GM12873 (cell line): ENCODE results near the gene IL27RA.

Source experiments
- TF ChIP-seq, protein P1 (sequence below): IDR thresholded peaks from 2 replicates; pipeline ENCODE4 v1.5.1; 2012; ENCODE audit warnings: low read depth, mild to moderate bottlenecking, moderate library complexity, low read length, control low read depth; ENCODE audit not compliant: insufficient read depth; ENCODE audit errors: missing control alignments

The IL27RA gene

GRCh38 chr19:14091081-14091812 is 59.7 kb downstream of the IL27RA start:
- TF ChIP-seq, protein P1, sequence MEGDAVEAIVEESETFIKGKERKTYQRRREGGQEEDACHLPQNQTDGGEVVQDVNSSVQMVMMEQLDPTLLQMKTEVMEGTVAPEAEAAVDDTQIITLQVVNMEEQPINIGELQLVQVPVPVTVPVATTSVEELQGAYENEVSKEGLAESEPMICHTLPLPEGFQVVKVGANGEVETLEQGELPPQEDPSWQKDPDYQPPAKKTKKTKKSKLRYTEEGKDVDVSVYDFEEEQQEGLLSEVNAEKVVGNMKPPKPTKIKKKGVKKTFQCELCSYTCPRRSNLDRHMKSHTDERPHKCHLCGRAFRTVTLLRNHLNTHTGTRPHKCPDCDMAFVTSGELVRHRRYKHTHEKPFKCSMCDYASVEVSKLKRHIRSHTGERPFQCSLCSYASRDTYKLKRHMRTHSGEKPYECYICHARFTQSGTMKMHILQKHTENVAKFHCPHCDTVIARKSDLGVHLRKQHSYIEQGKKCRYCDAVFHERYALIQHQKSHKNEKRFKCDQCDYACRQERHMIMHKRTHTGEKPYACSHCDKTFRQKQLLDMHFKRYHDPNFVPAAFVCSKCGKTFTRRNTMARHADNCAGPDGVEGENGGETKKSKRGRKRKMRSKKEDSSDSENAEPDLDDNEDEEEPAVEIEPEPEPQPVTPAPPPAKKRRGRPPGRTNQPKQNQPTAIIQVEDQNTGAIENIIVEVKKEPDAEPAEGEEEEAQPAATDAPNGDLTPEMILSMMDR: peak; percentile 9

DNA sequence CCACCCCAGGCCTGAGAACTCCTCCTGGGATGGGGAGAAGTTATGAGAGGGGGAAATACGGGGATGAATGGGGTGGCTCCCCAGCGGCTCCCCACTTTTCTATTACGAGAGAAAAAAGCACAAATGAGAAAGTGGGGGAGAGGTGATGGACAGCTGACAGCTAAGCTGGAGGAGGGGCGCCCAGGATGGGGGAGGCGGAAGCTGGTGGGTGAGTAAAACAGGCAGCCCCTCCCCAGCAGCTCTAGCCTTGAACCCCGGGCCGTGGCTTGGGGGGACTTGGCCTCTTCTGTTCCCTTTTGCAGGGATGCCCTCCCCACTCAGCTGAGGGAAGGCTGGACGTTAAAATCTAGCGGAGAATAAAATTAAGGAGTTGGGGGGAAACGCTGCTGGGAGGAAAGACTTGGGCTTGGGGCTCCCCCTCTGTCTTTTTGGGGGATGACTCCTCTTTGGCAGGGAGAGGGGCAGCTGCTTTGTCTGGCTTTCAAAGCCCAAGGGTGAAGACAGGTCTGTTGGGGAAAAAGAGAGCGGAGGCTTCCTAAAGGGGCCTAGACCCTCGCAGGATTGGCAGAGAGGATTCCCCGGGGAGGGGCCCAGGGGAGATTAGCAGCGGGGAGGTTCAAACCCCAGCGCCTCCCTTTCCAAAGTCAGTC is 60.4 kb downstream of the IL27RA start:
- TF ChIP-seq, protein P1: peak; percentile 41

DNA sequence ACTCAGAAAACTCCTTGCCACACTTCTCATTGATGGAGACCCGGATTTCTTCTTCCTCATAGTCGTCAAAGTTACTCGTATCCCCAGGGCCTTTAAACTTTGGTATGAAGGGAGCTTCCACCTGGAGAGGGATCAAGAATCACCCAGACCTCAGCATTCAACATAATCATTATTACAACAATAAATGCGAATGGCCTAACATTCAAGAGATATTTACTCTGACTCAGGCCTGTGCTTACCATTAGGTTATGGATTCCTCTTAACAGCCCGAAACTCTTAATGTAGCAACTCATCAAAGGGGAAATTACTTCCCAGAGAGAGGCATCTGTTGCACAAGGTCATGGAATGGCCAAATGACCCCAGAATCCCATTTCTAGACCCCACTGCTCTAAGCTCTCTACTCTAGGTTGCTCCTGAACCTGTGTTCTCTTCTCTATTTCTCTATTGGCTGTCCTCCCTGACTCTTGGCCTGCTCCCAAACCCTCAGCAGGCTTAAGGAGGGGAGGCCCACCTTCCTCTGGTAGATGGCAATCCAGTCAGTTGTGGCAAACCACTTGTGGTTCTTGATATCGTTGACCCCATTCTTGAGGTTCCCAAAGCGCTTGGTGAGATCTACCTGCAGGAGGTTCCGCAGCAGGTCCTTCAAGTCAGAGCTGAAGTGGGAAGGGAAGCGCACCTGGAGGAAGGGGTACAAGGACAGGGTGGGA is 61.7 kb downstream of the IL27RA start:
- TF ChIP-seq, protein P1: no peak

DNA sequence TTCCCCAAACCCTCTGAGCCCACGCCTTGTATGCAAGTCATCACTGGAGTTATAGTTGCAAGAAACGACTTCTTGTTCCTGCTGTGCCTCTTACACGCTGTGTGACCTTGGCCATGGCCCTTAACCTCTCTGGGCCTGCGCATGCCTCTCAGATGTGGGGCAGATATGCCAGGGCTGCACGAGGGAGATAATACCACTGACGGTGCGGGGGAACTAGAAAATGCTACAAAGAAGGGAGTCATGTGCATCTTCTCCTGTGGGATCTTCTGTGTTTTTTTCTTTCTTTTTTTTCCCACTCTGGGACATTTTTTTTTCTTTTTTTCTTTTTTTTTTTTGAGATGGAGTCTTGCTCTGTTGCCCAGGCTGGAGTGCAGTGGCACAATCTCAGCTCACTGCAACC is 63.3 kb downstream of the IL27RA start:
- TF ChIP-seq, protein P1: no peak

- TF ChIP-seq, protein P1: peak; percentile 19
These were observed 64.9 kb downstream of the IL27RA start for GRCh38 chr19:14096272-14096992.

DNA sequence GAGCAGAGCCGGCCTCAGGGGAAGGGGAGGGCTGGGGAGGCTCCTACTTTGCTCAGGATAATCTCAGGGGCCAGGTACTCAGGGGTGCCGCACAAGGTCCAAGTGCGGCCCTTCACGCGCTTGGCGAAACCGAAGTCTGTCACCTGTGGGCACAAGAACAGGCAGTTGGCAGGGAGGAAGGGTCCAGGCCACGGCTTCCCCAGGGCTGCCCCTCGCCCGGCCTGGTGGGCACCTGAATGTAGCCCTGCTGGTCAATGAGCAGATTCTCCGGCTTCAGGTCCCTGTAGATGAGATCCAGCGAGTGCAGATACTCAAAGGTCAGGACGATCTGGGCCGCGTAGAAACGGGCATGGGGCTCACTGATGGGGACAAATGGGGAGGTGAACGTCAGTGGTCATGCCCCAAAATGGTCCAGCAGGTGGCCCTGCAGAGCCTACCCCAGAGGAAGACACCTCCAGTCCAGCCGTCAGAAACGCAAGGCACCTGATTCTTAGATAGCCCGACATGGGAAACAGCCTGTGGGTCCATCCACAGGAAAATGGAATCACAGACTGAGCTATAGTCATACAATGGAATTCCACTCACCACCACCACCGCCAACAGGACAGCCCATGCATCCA is 66.1 kb downstream of the IL27RA start:
- TF ChIP-seq, protein P1: no peak

GRCh38 chr19:14101003-14101545 is 69.5 kb downstream of the IL27RA start:
- TF ChIP-seq, protein P1: no peak
